HG02840 (cell line): ENCODE results near the gene MED12L.

ENCODE experiments used
- ATAC-seq: cut with Tn5 transposase; IDR thresholded peaks from one replicate; pipeline ENCODE4 v1.9.1; 2021; ENCODE audit warnings: mild to moderate bottlenecking, moderate library complexity, moderate number of reproducible peaks; ENCODE audit not compliant: unreplicated experiment, low FRiP score

Gene MED12L

DNA sequence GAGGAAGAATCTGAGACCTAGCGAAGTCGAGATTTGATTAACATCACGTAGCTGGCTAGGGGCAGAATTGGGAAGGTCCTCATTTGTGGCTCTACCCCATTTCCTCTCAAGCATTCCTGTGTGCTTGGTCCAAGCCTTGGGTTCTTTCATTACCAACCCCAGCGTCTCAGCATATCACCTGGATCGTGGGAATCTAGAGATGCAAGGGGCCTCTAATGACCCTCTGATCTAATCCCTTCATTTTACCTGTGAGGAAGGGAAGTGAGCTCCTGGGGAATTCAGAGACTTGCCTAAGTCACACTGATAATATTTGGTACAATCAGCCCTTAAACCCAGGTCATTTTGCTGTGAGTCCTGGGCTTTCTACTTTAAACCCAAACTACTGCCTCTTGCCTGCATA, 229.1 kb downstream of the MED12L start:
- no peak for ATAC-seq

DNA sequence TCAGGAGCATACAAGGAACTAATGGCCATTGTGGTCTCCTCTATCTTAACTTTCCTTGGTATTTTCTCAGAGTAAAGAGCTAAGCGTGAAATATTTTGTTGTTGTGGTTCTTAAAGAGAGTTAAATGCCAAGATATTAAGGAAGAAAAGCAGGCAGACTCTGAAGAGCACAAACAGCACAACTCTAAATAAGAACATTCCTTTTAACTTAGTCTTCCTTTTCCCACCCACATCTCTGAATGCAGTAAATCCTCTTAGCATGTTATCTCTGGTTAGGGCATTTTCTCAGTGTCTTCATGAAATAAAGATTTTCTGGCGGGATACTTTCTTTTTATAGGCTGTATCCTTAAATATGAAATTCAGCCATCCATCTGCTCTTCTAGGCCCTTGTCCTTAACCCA, 229.7 kb downstream of the MED12L start:
- no peak for ATAC-seq

- no peak for ATAC-seq
Measured at GRCh38 chr3:151315846-151316245, 230.4 kb downstream of the MED12L start.

DNA sequence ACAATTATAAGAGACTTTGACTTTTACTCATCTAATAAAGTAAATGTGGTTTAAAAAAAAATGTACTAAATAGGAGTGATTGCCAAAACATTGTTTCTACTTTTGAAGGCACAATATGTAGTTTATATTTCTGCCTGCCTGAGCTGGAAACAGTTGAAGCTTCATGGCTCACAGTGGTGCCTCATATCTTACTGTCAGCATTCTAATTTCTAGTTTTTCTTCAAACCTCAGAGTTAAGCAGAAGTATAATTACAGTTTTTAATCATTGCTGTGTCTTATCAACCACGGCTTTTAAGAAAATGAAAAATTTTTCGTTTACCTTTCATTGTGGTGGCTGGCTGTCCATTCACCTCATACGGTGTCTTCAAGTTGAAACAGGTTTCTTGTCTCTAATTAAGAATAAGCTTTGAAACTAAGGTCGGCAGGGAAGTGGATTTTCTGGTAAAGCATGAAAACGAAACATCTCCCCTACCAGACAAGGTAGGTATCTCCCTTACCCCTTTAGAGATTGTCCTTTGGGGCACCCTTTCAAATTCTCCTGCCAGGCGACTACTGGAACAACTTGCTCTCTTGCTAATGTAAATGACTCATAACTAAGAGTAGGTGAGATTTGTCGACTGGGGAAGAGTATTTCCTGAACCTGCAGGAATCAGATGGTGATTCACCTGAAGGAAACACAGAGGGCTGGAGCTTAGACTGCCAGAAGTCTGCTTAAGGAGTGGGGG, 231.0 kb downstream of the MED12L start, which contains the start of gene GPR87:
Gene GPR87 (minus strand): TSS at position 554 of the 725 bp plus-strand sequence. CDS start 16,720 bp downstream, outside the sequence.
- ATAC-seq: no peak

DNA sequence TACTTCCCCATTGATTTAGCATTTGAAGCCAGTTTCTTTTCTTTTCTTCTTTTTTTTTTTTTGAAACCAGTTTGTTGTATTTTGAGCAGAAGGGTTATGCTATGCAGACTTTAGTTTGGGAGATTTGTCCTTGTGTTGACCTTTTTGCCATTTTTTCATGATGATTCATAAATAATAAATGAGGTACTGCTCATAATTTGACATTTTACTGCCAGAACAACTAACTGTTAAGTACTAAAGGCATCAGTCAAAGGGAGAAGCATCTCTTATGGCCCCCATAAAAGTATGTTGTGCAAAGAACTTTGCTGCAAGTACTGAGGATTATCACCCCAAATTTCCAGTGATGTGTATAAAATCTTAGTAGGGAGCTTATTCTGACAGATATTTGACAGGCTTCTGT, 232.8 kb downstream of the MED12L start:
- no peak for ATAC-seq

GRCh38 chr3:151318991-151319390, 233.5 kb downstream of the MED12L start:
- ATAC-seq: no peak

- no peak for ATAC-seq
Measured at GRCh38 chr3:151319628-151320027, 234.2 kb downstream of the MED12L start.

- ATAC-seq: no peak
Measured at GRCh38 chr3:151320131-151320530, 234.7 kb downstream of the MED12L start.

DNA sequence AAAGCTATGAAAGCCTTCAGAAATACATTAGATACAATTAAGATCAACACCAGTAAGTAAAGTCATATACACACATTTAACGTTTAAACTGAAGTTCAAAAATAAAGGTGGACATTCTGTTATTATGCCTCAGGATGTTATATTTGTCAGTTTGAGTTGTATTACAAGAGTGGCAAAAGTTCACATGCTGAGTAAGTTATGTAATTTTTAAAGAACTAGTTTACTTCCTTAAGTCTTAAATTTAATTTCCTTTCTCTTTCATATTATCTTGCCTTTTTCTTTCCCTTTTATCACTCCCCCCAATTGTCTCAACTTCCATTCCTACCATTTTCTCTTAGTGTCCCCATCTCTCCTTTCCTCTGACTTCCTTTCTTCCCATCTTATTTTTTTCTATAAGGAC, 236.1 kb downstream of the MED12L start:
- ATAC-seq: no peak

GRCh38 chr3:151322511-151322910, 237.0 kb downstream of the MED12L start:
- no peak for ATAC-seq

DNA sequence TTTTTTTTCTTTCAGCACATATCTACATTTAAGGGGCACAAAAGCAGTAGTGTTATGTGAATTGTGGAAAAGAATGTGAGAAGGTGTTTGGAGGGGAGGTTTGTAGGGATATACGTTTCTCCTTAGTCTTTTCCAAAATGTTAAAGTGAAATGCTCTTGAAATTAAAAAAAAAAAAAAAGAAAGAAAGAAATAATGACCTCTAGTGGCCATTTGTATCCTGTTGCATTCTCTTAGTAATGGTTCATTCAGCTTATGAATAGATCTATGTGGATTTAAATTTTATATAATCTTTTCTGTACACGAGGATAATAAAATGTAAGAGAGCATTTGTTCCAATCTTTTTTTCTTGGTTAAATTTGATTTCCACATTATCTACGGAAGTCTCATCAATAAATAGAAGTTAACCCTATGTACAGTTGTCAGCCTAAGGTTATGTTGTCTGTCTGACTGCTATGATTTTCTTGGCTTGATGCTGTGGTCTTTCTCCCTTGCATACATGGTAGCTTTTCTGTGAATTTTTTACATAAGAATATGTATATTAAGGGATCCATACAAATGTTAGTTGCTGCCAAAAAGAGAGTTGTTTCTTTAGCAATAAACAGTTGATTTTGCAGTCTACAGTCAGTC, 242.2 kb downstream of the MED12L start:
- no peak for ATAC-seq

GRCh38 chr3:151328298-151328995, 243.0 kb downstream of the MED12L start:
- no peak for ATAC-seq

GRCh38 chr3:151329363-151329762, 243.9 kb downstream of the MED12L start, which contains the start of gene P2RY13:
Gene P2RY13, minus strand, starts transcription at chr3:151329549. Its CDS starts 21 bp downstream, at chr3:151329528.
- ATAC-seq: no peak

DNA sequence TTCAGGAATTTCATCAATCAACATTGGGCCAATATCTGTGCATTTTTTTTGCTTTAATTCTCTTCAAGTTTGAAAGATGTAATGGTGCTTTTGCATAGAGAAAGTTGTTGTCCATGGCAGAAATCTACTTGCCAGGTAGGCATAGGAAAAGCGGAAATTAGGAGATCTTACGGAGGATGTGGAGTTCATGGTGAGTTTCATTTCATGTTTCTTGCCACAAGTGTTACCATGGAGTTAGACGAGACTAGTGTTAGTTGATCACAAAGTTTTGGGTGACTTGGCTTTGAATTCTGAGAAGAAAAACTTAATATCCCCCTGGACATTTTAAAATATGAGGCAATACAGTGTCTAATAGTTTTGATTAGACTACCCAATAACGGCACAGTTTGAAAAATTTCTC, 244.9 kb downstream of the MED12L start:
- no peak for ATAC-seq

DNA sequence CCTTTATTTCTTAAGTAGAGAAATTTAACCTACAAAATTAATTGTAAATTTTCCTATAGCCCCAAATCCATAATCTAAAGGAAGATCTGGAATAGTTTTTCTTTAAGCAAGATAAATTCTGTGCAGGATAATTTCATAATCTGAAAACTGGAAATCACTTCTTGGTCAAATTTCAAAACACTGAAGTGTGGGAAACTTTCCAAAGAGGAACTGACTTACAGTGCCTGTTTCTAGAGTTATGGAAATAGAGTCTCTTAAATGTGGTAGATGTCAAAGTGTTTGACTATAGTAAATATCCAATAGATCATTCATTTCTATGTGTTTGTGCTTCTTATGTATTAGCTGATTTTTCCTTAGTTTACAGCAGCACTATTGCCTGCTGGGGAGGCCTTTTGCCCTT, 245.4 kb downstream of the MED12L start:
- no peak for ATAC-seq

- no peak for ATAC-seq
Measured at GRCh38 chr3:151331696-151332095, 246.2 kb downstream of the MED12L start.

- ATAC-seq: no peak
Measured at GRCh38 chr3:151345859-151346258, 260.4 kb downstream of the MED12L start.

DNA sequence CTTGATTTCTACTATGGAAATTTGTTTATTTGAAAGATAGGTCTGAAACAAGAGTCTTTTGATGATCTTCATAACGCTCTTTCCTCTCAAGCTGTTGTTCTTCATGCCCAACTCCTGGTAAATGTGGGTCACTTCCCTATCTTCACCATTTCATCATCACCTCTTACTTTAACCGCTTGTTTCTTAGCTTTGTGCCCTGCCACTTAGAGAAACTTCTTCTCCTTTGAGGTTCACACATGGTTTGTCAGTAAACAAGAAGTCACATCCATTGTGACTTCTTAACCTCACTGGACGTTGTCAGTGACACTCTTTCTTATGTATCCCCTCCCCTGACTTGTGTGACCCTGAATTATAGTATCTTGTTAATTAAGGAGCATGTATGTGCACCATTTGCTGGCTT, 260.8 kb downstream of the MED12L start:
- ATAC-seq: no peak

DNA sequence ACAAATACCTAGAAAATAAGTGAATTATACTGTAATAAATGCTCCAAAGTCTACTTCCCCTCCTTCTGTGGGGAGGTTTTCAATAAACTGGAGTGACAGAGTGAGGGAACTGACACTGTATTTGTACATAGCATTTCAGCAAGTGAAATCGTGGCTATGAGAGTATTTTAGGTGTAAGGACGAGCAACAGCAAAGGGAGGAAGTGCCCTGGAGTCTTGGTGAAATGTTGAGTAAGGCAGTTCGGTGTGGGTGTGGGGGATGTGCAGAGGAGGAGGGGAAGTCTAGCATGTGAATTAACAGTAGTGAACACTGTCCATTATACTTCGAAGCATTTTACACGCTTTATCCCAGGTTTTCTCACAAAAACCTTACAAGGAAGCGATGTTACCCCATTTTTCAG, 262.0 kb downstream of the MED12L start:
- no peak for ATAC-seq

DNA sequence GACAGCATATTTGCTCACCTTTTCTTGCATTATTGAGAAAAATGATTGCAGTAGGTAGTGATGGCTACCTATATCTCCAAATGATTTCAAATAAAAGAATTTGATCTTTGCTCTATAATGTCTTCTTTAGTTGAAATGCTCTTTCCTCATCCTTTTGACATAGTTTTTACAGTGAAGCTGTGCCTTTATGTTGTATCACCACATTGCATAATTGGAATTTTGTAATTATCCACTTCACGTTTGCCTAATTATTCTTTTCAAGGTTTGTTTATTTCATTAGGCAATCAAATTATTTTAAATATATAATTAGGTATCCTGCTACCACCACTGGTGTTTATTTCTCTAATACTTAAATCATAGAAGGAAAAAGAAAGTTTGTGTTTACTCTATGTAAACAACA, 265.2 kb downstream of the MED12L start:
- no peak for ATAC-seq

DNA sequence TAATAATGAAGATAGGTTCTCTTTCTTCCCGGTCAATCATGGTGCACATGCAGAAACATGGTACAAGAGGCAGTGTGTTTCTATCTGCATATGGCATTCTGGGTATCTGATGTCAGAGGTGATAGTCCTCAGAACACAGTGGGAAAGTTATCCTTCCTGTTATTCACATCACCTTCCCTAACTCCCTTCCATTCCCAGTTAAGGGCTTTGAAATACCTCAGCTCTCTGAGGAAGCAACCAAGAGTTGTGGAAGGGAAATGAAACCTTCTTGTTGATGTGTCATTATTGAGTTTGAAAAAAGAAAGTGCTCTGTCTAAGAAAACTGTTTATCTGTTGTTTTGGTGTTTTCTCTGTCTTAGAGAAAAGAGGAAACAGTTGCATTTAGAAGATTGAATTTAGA, 265.8 kb downstream of the MED12L start:
- peak; percentile 67 for ATAC-seq
